SK-N-SH treated with all-trans-retinoic acid at 6 μM for 48 hours (cell line): ENCODE results near the gene TRIOBP.

ENCODE experiments used
- RARB ChIP-seq: fragments of 250-450 bp; sonication (Bioruptor Pico); IDR thresholded peaks from 2 replicates; pipeline ENCODE4 v1.8.0; 2021; ENCODE audit warnings: mild to moderate bottlenecking, moderate library complexity
- ZC3H10 ChIP-seq: fragments of 250-450 bp; sonication (Bioruptor Pico); IDR thresholded peaks from 2 replicates; pipeline ENCODE4 v1.5.1; 2021; ENCODE audit warnings: mild to moderate bottlenecking, moderate library complexity
- ZFP3 ChIP-seq: fragments of 250-450 bp; sonication (Bioruptor Pico); IDR thresholded peaks from 2 replicates; pipeline ENCODE4 v1.5.0; 2020; ENCODE audit warnings: mild to moderate bottlenecking, moderate library complexity
- ZNF70 ChIP-seq: fragments of 450-650 bp; formaldehyde crosslinking; IDR thresholded peaks from 2 replicates; pipeline ENCODE4 v1.5.0; 2020; ENCODE audit warnings: mild to moderate bottlenecking, moderate library complexity
- TF ChIP-seq, protein P1 (sequence below): fragments of 250-450 bp; sonication (Bioruptor Pico); IDR thresholded peaks from 2 replicates; pipeline ENCODE4 v1.8.0; 2020; ENCODE audit warnings: mild to moderate bottlenecking, moderate library complexity, borderline replicate concordance
- TF ChIP-seq, protein P2 (sequence below): fragments of 250-450 bp; sonication (Bioruptor Pico); IDR thresholded peaks from 2 replicates; pipeline ENCODE4 v1.5.1; 2021; ENCODE audit warnings: mild to moderate bottlenecking, moderate library complexity

DNA sequence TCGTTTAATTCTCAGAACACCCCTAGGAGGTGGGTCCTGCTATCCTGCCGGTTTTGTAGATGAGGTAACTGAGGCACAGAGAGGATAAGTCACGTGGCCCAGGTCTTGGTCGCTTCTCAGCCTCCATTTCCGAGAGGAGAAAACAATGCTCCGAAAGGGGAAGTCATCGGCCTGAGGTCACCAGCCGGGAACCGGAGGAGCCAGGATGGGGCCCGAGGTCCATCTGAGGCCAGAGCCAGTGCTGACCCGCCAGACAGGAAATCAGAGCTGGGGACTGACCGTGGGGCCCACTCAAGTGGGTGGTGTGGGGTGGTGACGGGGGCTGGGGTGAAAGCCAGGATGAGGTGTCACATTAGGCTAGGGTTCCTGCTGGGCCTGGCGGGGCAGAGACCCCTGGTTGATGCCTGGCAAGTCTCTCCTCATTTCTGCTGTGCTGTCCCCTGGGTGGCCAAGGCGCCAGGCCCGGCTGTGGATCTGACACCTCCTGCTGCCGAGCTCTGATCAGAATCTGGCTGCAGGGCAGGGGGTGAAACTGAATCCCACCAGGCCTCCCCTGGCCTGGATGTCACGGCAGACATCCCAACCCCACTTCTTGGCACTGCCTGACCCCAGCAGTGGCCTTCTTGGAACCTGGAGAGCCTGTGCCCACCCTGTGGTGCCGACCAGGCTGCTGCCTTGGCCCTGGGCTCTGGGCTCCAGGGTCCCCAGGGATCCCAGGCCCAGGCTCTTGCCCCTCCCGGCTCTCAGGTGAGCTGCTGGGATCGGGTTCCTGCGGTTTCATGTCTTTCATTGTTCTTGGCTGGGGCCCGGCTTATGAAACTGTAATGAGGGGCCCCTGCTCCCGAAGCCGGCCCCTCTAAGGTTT is 12.0 kb downstream of the TRIOBP start:
- no peak for TF ChIP-seq ZC3H10 (CRISPR knock-in tag)
- TF ChIP-seq ZFP3 (CRISPR knock-in tag) = no peak
- TF ChIP-seq, protein P1, sequence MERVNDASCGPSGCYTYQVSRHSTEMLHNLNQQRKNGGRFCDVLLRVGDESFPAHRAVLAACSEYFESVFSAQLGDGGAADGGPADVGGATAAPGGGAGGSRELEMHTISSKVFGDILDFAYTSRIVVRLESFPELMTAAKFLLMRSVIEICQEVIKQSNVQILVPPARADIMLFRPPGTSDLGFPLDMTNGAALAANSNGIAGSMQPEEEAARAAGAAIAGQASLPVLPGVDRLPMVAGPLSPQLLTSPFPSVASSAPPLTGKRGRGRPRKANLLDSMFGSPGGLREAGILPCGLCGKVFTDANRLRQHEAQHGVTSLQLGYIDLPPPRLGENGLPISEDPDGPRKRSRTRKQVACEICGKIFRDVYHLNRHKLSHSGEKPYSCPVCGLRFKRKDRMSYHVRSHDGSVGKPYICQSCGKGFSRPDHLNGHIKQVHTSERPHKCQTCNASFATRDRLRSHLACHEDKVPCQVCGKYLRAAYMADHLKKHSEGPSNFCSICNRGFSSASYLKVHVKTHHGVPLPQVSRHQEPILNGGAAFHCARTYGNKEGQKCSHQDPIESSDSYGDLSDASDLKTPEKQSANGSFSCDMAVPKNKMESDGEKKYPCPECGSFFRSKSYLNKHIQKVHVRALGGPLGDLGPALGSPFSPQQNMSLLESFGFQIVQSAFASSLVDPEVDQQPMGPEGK = no peak
- TF ChIP-seq ZNF70 (CRISPR knock-in tag) = no peak
- TF ChIP-seq, protein P2, sequence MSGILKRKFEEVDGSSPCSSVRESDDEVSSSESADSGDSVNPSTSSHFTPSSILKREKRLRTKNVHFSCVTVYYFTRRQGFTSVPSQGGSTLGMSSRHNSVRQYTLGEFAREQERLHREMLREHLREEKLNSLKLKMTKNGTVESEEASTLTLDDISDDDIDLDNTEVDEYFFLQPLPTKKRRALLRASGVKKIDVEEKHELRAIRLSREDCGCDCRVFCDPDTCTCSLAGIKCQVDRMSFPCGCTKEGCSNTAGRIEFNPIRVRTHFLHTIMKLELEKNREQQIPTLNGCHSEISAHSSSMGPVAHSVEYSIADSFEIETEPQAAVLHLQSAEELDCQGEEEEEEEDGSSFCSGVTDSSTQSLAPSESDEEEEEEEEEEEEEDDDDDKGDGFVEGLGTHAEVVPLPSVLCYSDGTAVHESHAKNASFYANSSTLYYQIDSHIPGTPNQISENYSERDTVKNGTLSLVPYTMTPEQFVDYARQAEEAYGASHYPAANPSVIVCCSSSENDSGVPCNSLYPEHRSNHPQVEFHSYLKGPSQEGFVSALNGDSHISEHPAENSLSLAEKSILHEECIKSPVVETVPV (CRISPR knock-in tag) = no peak
- TF ChIP-seq RARB (CRISPR knock-in tag) = no peak
